ENCODE measurements around the gene FAM13A.
"Not testable (repeated sequence)": the region's sequence is repeated elsewhere in the genome, so short reads cannot be mapped to it uniquely, and the experiment has no call there.

FAM13A gene

DNA sequence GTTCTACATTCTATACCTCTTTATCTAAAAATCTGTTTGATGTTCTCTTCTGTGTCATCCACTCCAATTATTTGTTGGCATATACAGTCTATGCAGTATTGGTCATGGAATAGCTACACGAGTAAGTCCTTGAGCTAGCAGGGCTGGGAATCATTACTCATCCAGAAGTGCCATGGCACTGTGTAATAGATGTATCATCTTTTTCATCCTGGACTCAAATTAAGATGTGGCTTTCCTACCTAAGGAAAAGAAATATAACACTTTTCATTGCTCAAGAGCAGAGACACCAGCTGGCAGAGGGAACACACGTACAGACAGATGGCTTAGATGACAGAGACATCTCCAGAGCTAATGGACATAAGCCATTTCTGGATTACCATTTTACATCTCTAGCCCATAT, 159.8 kb downstream of the FAM13A start:
- DNase-seq (ENCODE audit: low read depth): no peak

DNA sequence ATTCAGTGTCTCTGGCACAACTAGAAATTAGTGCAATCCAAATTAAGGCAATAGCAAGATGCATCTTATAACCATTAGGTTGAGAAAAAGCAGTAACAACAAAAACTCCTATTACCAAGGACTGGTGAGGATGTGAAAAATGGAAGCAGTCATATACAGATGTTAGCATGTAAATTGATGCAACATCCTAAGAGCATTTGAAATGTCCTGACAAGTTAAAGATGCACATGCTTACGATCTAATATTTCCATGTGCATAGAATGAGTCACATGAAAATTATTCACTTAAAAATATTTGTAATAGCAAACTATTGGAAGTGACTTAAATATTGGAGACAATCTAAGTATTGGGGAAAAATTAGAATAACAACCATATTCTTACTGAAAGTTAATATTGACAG, 163.0 kb downstream of the FAM13A start:
- no peak for DNase-seq (ENCODE audit: low read depth)

DNA sequence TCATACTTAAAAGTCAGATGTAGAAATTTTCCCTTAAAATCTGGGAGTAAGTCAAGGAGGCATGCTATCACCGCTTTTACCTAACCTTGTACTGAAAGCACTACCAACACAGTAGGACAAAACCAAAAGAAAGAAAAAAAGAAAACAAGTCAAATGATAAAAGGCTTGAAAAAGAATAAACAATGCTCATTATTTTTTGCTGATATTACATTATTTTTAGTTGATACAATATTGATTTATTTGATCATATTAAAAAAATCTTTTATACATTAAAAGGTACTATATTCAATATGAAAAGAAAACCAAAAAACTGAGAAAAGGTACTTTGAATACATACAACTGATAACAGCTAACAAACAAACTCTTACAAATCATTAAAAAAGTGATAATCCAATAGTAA, 164.3 kb downstream of the FAM13A start:
- DNase-seq (ENCODE audit: low read depth): no peak

DNA sequence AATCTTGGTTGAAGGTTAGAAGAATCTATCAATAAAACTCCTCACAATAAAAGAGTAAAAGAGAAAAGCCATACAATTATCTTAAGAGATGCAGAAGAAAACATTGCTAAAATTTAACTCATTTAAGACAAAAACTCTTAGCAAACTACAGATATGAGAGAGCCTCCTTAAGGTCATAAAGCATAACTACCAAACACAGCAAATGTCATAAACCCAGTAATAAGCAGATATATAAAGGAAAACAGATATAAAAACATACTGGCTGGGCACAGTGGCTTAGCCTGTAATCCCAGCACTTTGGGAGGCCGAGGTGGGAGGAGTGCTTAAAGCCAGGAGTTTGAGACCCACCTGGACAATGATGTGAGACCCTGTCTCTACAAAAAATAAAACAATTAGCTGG, 165.3 kb downstream of the FAM13A start:
- DNase-seq (ENCODE audit: low read depth): no peak

DNA sequence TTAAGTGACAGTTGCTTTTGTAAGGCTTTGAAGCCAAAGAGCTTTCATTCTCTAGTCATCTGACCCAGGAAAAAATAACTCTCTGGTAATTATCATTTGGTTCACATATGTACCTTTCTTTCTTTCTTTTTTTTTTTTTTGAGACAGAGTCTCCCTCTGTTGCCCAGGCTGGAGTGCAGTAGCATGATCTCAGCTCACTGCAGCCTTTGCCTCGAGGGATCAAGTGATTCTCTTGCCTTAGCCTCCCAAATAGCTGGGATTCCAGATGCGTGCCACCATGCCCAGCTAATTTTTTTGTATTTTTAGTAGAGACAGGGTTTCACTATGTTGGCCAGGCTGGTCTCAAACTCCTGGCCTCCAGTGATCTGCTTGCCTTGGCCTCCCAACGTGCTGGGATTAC, 169.6 kb downstream of the FAM13A start:
- not testable (repeated sequence) for DNase-seq (ENCODE audit: low read depth)

DNA sequence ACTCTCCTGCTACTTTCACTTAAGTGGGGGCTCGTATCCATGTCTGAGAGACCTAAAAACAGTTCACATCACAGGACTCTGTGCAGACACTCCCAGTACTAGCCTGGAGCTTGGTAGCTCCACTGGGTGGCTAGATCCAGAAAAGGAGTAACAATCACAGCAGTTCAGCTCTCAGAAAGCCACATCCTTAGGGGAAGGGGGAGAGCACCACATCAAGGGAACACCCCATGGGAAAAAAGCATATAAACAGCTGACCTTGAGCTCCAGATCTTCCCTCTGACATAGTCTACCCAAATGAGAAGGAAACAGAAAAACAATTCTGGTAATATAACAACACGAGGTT, 175.8 kb downstream of the FAM13A start:
- DNase-seq (ENCODE audit: low read depth): no peak

DNA sequence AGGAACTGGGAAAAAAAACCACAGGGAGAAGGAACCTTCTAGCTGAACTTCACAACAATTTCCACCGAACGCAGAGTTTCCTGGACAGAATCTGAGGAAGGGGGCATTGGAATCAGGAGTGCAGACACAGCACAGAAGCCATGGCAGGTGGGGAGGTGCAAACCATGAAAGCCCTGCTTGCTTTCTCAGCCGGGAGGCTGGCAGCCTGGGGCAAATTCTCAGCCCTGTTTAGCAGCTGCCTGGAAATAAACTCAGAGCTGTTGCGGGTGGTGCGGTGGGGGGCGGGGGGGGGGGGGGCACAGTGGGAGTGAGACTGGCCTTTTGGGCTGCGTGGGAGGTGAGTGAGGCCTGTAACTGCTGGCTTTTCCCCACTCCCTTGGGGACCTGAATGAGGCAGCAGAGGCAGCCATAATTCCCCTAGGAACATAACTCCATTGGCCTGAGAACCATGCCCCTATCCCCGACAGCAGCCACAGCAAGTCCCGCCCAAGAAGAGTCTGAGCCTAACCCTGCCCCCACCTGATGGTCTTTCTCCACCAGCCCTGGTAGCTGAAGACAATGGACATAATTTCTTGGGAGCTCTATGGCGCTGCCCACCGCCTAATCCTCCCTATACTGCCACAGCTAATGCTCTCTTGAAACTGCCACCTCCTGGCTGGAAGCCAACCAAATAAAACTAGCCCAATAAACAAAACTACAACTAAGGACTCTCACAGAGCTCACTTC, 176.3 kb downstream of the FAM13A start:
- no peak for DNase-seq (ENCODE audit: low read depth)

DNA sequence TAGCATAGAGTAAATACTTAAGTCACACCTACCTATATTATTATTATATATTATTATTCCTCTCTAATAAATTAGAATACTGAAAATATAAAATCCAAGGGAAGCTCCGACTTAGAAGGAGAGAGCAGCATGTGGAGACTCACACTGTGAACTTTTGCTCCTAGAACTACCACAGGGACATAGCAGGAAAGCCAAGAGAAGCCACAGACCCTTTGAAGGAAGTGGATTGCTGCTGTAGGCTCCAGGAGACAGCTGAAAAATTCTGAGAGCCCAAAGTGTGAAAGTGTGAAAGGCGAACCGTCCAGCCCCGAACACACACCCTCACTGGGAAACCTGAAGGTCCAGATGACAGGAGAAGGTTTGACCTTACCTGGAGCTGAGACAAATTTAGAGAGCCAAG, 177.0 kb downstream of the FAM13A start:
- DNase-seq (ENCODE audit: low read depth): no peak

DNA sequence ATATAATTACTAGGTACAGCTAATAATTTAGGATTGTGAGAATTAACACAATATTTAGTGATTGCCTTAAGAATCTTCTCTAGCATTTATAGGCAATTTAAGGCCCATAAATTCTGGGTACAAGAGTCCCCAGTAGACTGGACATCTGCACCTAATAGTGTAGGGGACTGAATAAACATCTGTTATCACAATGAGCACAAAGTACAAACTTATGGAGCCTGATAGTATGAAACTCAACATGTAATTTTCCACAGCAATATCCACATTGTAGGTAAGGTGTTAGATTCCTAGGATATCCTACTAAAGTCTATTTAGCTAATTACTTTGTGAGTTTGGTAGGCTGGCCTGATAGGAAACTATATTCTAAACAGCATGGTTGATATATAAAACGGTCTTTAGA, 178.3 kb downstream of the FAM13A start:
- DNase-seq (ENCODE audit: low read depth): no peak

DNA sequence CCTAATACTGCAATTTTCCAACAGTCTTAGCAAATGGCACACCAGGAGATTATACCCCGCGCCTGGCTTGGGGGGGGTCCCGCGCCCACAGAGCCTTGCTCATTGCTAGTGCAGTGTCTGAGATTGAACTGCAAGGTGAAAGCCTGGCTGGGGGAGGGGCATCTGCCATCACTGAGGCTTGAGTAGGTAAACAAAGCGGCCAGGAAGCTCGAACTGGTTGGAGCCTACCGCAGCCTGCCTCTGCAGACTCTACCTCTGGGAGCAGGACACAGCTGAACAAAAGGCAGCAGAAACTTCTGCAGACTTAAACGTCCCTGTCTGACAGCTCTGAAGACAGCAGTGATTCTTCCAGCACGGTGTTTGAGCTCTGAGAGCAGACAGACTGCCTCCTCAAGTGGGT, 186.6 kb downstream of the FAM13A start:
- DNase-seq (ENCODE audit: low read depth): no peak

DNA sequence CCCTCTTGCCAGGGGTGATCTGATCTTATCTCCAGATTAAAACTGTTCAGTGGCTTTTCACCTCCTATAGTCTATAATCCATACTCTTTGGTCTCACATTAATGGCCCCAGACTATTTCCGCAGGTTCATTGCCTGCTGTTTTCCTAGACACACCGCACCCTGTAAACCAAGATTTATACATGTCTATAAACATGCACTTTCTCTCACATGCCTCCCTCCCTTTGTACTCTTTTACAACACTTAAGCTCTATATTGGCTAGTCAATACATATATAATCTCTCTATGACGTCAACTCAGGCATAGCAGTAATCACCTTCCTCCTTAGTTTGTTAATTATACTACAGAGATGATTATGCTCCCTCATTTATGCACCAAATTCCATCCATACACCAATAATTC, 188.5 kb downstream of the FAM13A start:
- DNase-seq (ENCODE audit: low read depth): no peak

DNA sequence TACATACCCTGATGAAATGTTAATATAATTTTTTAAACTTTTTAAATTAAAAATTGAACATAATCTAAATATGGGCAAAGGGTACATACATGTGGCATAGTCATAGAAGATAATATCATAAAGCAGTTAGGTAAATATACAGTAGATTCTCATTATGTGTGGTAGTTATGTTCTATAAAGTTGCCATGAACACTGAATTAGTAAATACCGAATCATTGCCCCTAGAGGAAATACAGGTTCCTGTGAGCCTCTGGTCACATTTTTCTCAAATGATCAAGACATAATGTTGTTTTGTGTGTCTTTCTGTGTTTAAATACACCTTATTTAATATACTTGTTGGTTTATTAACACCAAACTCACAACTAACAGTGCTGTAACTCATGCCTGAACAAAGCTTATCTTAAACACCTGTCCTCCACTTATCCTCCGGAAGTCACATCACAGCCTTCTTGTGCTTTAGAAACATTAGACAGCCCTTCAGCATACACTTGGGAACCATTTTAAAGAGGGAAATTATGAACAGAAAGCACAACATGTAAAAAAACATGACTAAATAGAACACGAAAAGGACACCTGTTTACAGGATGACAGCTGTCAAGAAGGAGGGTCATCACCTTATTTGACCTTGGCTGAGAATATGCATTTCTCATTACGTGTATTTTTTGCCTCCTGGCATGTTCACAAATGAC, 190.0 kb downstream of the FAM13A start:
- DNase-seq (ENCODE audit: low read depth): no peak

DNA sequence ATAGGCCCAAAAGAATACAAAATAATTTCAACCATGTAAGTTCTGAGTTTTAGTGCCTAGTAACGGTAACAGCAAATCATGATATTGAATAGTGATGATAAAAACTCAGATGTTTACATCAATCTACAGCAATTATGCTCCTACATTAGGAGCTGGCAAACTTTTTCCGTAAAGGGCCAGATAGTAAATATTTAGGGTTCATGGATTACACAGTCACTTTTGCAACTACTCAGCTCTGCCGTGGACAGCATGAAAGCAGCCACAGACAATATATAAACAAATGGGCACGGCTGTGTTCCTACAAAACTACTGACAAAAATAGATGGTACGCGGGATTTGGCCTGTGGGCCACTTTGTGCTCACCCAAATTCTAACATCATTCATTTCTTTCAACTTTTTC, 191.5 kb downstream of the FAM13A start:
- no peak for DNase-seq (ENCODE audit: low read depth)

DNA sequence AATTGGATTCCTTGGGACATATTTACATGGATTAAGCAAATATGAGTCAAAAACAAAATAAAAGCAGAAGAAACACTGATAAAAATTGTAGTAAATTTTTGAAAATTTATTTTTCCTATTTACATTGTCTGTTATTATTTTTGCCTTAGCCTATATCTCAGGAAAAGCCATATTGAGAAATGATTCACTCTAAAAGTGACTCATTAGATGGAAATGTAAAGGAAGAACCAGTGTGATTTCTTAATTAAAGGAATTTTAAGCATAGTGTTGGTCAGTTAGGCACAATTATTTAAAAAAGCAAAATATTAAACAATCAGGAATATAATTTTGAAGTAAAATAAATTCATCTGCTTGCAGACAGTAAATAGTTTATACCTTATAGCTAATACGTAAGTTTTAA, 191.9 kb downstream of the FAM13A start:
- DNase-seq (ENCODE audit: low read depth): no peak

DNA sequence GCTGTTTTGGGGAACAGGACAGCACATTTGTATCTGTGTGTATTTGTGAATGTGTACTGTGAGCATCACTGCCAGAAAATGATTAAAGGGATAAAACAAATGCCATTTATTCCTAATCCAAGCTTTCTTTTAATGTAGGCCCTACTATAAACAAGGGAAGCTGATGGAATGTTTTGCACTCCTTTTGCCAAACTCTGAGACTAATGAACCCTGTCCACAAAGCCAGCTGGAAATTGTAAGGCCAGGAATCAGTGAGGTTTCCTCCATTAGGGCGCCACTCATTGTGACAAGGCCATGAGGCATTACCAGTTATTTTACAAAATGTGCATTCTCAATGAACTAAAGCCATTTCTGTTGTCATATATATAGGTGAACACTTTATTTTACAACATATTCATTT, 196.4 kb downstream of the FAM13A start:
- DNase-seq (ENCODE audit: low read depth): no peak

DNA sequence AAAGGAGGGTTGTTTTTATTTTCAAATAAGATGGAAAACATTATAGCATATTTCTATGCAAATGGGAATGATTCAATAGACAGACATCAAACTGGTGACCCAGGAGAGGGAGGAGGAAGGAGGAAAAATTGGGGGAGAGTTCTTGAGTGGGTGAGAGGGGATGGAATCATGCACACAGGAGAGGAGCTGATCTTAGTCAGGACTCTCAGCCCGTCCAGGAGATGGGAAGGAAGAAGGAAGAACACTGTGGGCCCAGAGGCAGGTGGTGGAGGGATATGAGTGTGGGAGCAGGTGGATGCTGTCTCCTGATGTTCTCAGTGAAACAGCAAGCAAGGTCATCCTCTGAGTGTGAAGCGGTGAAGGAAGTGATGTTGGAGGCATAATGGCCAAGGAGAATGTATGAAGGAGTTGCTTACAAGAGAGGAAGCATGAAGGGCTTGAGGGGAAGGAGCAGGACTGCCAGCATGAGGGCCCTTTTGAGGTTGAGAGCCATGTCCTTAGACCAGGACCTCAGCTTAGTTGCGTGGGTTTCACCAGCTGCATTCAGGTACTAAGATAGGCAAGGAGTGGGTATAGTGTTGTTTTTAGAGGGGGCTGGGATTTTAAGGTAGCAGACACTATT, 197.7 kb downstream of the FAM13A start:
- no peak for DNase-seq (ENCODE audit: low read depth)

DNA sequence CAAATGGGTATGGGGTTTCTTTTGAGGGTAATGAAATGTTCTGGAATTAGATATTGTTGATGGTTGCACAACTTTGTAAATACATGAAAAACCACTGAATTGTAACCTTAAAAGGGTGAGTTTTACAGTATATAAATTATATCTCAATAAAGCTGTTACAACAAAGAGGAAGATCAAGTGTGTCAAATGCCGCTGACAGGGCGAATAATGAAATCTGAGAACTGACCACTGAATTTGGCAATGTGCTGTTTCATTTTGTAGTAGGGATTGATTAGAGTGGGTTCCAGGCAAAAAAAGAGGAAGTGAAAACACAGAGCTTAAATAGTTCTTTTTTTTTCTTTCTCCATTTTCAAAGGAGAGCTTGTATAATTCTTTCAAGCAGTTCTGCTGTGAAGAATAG, 198.2 kb downstream of the FAM13A start:
- no peak for DNase-seq (ENCODE audit: low read depth)

DNA sequence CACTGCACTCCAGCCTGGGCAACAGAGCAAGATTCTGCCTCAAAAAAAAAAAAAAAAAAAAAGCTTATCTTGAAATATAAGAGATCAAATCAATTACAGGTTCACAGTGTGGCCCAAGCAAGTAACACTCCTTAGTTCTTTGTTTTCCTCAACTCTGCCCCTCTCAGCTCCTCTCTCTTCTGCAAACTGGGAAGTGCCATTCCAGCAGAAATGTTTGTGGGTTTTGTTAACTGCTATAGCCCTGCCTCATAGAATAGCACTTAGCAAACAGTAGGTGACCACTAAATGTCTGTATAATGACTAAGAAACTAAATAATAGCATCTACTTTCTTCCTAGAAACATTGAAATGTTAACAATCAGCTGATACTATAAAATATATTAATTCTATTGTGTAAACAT, 199.4 kb downstream of the FAM13A start:
- DNase-seq (ENCODE audit: low read depth): no peak

DNA sequence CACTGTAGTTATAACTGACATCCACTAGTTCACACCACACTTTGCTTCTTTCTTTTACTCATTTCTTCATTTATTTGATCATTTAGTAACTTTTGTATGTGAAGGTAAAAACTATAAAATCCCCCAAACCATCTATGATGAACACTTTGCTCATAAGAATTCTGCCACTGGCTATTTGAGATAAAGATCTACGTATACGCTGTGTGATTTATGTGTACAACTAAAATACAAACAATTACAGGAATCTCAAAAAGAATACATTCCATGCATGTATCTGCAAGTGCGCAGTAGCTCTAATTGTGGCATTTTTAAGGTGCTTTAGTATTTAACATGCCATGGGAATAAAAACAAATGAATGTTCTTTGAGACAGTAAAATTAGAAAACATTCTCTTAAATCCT, 202.5 kb downstream of the FAM13A start:
- no peak for DNase-seq (ENCODE audit: low read depth)

DNA sequence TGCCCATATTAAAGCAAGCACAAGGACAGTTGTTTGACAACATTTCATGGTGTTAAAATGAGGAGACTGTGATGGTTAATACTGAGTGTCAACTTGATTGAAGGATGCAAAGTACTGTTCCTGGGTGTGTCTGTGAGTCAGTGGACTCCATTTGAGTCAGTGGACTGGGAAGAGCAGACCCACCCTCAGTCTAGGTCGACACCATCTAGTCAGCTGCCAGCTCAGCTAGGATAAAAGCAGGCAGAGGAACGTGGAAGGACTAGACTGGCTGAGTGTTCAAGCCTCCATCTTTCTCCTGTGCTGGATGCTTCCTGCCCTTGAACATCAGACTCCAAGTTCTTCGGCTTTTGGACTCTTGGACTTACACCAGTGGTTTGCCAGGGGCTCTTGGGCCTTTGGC, 203.4 kb downstream of the FAM13A start:
- not testable (repeated sequence) for DNase-seq (ENCODE audit: low read depth)

DNA sequence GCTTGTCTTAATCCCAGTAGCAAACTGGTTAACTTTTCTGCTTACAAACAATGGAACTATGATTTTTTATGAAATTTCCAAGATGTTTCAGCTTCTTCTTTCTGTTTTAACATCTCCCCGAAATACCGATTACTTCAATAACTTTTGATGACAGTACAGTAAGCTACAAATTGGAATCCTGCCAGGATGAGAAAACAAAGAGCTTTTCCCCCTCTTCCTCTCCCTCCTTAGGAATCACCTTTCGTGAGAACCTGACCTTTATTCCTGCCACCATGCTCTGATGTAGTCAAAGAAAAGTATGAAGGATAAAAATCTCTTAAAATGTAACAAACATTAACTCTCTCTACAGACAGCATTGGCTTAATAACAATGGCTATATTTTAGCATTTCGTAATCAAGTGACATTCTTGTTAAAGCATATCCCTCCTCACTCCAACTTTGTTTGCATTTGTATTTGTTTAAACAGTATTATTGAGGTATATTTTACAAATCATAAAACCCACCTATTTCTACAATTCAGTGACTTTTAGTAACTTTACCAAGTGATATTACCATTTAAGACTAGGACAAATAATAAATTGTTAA, 210.7 kb downstream of the FAM13A start:
- DNase-seq (ENCODE audit: low read depth): no peak

DNA sequence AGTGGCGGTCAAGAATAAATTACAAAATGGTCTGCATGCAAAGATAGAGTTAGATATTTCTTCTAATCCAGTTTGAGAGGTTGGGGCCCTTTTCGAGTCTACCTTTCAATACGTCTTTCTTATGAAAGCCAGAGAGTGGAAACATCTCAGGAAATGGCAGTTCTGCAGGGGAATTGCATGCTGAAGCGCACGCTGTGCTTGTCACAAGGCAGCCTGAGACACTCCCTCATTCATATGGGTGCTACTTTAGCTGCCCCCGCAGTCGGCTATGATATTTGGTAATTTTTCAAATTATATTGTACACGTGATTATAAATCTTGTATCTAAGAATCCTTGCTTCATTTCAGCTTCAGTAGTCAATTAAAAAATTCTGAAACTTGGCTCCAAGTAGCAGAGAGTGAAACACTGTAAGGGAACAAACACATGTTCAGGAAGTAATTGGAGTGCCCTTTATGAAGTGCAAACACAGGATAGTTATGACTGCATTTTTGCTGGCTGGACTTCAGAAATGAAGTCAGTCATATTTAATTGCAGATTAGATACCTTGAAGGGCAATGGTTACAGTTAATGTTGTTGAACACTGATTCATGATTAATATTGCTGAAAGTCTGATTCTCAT, 213.8 kb downstream of the FAM13A start:
- DNase-seq (ENCODE audit: low read depth): no peak

DNA sequence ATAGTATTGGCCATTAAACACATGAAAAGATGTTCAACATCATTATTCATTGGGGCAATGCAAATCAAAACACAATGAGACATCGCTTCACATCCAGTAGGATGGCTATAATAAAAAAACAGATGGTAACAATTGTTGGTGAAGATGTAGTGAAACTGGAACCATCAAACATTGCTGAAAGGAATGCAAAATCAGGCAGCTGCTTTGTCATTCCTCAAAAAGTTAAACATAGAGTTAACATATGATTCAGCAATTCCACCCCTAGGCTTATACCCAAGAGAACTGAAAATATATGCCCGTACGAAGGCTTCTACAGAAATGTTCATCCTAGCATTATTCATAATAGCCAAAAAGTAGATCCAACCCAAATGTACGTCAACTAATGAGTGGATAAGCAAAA, 215.3 kb downstream of the FAM13A start:
- no peak for DNase-seq (ENCODE audit: low read depth)

Measured in CMK (cell line).